Right hindlimb (tissue), 1 donor: Measurements from ENCODE around the gene SELENBP1.
A peak's percentile ranks its signal among the peaks of the same experiment; 100 is the strongest.
"Not testable (repeated sequence)": the region's sequence is repeated elsewhere in the genome, so short reads cannot be mapped to it uniquely, and the experiment has no call there.

Source experiments
- DNase-seq: peaks from one replicate; pipeline ENCODE4 v3.0.0-alpha.2; 2018

The SELENBP1 gene

GRCh38 chr1:151372058-151372934 is at the start of gene SELENBP1:
Gene SELENBP1, minus strand, starts transcription at chr1:151372705. Its CDS starts 64 bp downstream, at chr1:151372641.
- peak; percentile 81 for DNase-seq

GRCh38 chr1:151419819-151420218 is 47.3 kb upstream of the SELENBP1 start:
- no peak for DNase-seq

- no peak for DNase-seq
Observed at GRCh38 chr1:151418081-151418480, 45.6 kb upstream of the SELENBP1 start.

- no peak for DNase-seq
Observed at GRCh38 chr1:151416231-151416630, 43.7 kb upstream of the SELENBP1 start.

DNA sequence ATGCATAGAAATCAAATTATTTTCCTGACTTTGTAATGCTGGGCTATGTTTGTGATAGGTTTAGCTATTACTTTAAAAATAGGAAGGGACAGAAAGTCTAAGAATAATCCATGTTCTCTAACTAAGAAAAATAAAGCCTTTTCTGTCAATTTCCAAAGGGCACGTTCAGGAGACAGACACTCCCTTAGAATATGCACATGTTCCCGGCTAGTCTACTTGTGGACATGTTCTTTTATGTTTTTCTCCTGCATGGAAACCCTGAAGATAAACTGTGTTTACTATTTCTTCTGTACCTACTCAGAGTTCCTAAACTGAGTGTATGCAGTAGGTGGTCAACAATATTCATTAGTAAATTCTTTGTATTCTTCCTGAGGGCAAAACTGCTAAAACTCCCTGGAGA is 39.4 kb upstream of the SELENBP1 start:
- DNase-seq = no peak

DNA sequence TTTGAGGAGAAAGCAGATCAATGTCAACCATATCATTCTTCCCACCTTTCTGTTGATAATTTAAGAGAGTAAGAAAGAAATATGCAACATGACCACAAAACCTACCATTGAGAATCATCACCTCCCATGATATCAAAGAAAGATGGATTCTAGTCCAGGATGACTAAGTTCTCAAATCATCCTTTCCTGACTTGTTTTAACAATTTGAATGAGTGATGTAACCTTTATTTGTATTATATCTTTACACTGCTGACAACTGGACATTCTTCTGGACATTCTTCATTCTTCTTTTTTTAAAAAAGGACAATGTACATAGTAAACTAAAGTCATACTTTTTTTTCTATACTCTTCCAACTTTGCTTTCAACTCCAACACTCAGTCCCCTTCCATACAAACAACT is 36.4 kb upstream of the SELENBP1 start:
- no peak for DNase-seq

DNA sequence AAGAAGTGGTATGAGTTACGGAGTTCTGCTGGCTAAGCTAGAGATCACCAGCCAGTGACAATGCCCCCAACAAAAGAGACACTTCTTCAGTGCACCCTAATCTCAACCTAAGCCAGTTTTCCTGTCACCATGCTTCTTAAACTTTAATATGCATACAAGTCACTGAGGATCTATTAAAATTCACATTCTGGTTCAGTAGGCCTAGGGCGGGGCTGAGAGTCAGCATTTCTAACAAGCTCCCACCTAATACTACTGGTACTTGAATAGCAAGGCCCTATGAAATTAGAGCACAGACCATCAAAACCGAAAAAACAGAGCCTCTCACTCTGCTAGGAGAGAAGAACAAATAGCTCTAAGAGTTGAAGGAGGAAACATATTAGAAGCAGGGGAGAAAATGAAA is 34.8 kb upstream of the SELENBP1 start:
- no peak for DNase-seq

DNA sequence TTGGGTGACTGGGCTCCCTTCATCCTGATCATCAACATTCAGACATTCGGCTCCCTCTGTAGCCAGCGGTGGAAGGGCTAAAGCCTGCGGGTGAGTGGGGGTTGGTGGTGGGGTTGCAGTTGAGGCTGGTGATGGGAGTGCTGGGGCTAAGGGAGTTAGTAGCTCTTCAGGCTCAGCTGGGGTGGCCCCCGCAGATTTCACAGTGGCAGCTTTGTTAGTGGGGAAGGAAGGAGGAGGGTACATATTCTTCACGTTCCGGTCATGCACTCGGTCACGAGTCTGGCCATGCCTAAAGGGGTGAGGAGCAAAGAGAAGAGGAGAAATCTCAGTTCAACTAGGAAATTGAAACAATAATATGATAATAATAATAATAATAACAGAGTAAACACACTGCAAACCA is 33.7 kb upstream of the SELENBP1 start:
- no peak for DNase-seq

DNA sequence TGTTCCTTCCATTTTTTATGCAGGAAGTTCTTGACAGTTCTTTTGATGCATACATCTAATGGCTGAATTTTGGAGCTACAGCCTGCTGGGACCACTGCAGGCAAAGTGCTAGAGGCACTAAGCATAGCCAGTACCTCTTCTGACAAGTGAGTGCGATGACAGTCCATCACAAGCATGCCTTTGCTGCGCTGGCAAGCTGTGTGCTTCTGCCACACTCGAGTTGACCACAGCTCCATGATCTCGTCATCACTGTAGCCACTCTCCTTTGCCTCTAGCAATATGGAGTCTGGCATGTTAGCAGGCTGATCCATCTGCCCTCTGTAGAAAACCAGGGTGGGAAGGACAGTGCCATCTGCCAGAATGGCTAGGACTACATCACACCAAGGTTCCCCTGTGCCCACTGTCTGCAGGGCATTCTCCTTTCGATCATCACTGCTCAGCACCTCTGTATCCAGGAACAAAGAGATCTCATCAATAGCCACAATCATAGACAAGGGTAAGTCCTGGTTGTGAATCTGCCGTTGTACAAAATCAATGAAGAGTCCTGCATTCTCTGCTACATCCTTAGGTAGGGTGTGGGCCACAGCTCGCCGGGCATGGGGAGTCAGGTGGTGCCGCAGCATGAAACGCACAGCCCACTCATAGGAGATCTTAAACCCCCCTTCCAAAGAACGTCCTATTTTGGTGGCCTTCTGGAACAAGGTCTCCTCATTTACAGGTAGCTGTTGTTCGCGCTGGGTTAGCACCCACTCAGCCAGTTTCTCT is 32.9 kb upstream of the SELENBP1 start:
- no peak for DNase-seq

DNA sequence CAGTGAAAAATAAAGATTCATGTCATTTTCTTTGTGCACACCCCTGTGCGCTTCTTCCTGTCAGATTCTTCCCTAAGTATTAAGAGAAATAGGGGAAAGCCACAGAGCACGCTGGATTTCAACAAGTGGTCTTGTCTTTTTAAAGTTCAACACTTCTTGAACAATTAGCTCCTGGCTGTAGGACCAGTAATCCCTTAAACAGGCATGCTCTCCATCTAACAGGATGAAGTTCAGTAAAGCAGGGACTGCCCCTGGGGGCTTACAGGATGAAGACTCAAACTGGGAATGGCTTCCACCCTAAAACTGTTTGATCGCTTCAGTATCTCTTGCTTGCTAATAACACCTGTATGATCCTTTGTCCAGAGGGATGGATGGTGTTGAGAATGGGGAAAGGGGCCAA is 31.1 kb upstream of the SELENBP1 start:
- DNase-seq = no peak

DNA sequence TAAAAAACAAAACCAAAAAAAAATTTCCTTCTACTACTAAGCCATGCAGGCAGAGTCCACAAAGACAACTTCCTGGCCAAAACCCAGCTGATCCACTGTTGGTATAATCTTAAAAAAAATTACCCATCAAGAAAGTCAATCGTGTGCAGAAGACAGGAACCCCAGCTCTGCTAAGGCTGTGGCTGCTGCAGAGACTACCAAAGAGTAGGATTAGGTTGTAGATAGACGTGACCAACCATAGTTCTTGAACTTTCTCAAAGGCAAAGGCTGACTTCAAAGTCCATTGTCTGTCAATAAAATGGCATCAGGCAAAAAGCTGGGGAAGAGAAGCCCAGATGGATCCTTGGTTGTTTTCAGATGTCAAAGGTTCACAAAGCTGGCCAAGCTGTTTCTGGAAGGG is 30.3 kb upstream of the SELENBP1 start:
- no peak for DNase-seq

DNA sequence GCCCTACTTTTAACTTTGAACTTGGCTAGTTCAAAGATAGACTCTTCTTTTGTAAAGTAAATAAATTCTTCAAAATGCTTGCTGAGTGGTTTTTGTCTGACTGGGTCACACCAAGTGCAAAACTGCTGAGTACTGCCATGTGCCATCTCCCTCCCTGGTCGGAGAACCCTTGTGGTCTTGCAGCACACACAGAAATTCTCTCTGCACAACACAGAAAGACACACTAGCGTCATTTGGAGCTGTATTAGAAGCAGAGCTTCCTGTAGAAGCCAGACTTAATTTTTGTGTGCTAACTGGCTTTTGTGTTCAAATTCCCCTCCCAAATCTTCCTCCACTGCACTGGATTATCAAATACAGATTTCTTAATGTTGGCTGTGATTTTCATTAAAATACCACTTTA is 29.4 kb upstream of the SELENBP1 start:
- DNase-seq = no peak

DNA sequence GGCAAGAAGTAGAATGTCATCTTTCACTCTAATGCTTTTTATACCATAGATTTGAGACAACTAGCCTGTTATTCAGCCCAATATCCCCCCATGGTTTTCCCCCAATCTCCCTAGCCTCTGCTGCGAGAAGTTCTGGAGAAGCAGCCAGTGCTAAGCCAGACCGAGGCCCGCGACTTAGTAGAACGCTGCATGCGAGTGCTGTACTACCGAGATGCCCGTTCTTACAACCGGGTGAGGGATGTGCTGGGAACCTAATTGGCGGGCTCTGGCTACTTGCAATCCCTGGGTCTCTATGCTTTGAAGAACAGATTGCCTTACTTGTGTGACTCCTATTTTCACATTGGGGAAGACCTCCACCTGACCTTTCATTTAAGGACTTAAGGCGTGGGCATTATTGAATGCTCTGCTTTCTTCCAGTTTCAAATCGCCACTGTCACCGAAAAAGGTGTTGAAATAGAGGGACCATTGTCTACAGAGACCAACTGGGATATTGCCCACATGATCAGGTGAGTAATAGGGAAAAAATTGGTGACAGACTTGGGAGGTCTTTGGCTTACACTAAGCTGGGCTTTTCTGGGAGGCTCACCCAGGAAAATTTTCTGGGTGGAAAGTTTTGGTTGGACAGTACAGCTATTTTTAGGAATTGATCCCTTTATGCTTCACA is 28.8 kb upstream of the SELENBP1 start:
- no peak for DNase-seq

GRCh38 chr1:151399324-151400171 is 27.0 kb upstream of the SELENBP1 start, which contains the start of gene PSMB4:
Gene PSMB4, plus strand, starts transcription at chr1:151399573. Its CDS starts 15 bp downstream, at chr1:151399588.
- DNase-seq = peak; percentile 92

DNA sequence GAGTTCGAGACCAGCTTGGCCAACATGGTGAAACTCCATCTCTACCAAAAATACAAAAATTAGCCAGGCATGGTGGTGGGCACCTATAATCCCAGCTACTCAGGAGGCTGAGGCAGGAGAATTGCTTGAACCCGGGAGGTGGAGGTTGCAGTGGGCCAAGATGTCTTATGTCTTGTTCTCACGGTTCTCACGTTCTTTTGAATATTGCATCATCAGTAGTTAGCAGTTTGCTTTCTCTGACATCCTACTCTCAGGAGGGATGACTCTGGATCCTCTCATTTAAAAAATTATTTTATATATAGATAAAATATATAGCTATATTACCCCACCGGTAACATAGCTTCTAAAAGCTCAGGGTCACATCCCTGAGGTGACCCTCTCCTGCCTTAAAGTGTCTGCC is 23.8 kb upstream of the SELENBP1 start:
- DNase-seq = not testable (repeated sequence)

DNA sequence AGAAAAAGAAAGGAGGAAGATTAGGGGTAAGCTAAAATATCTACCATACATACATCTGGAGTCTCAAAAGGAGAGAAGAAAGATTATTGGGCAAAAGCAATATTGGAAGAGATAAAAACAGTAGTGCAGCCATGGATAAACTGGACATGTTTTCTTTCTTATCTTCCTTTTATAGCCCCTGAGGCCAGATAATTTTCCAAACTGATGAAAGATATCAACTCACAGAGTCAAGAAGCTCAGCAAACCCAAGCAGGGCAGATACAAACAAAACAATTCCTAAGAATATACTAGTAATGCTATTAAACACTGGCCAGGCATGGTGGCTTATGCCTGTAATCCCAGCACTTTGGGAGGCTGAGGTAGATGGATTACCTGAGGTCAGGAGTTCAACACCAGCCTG is 21.1 kb upstream of the SELENBP1 start:
- no peak for DNase-seq

- no peak for DNase-seq
Observed at GRCh38 chr1:151391079-151391563, 18.6 kb upstream of the SELENBP1 start.

- not testable (repeated sequence) for DNase-seq
Observed at GRCh38 chr1:151390221-151391078, 17.9 kb upstream of the SELENBP1 start.

GRCh38 chr1:151386002-151386401 is 13.5 kb upstream of the SELENBP1 start:
- no peak for DNase-seq

- DNase-seq = no peak
Observed at GRCh38 chr1:151384584-151384983, 12.1 kb upstream of the SELENBP1 start.
